Measurements from ENCODE around the gene ITGBL1.

Gene ITGBL1

GRCh38 chr13:101611491-101612475 is 159.3 kb downstream of the ITGBL1 start:
- Histone ChIP-seq H3K27ac (ENCODE audit: low read depth, low read length) (no peak overlapping the region), H3F3A (ENCODE audit: insufficient read depth) (no peaks in the 10 kb centered on the region), H3K4me2 (ENCODE audit: low read depth, low read length, poor library complexity, severe bottlenecking) (no peak overlapping the region), H3K4me3 (ENCODE audit: insufficient read depth, low read length, poor library complexity, severe bottlenecking) (no peak overlapping the region), H3K9ac (ENCODE audit: low read length) (no peak overlapping the region), H3K9me2 (replicated peaks; ENCODE audit: insufficient read depth, low read length) (no peaks in the 10 kb centered on the region), H3K27me3 (ENCODE audit: low read length) (no peaks in the 10 kb centered on the region), H3K36me3 (ENCODE audit: low read length) (no peaks in the 10 kb centered on the region), H2AFZ (ENCODE audit: low read depth, low read length, severe bottlenecking) (no peak overlapping the region), H3K9me3 (ENCODE audit: insufficient read depth, low read length) (no peaks in the 10 kb centered on the region), H4K20me1 (ENCODE audit: low read depth, low read length) (no peaks in the 10 kb centered on the region), H3K79me2 (ENCODE audit: insufficient read depth, low read length) (no peaks in the 10 kb centered on the region)
- TF ChIP-seq EZH2phosphoT487 (conservative IDR thresholded peaks at IDR 0.05; ENCODE audit: low read length) = no peak

- Histone ChIP-seq H3K4me2 (ENCODE audit: low read depth, low read length, poor library complexity, severe bottlenecking) (no peak overlapping the region), H3K27me3 (ENCODE audit: low read length) (no peaks in the 10 kb centered on the region), H2AFZ (ENCODE audit: low read depth, low read length, severe bottlenecking) (no peak overlapping the region), H3K9ac (ENCODE audit: low read length) (no peak overlapping the region), H4K20me1 (ENCODE audit: low read depth, low read length) (no peaks in the 10 kb centered on the region), H3K4me3 (ENCODE audit: insufficient read depth, low read length, poor library complexity, severe bottlenecking) (no peak overlapping the region), H3K9me3 (ENCODE audit: insufficient read depth, low read length) (no peaks in the 10 kb centered on the region), H3F3A (ENCODE audit: insufficient read depth) (no peaks in the 10 kb centered on the region), H3K9me2 (replicated peaks; ENCODE audit: insufficient read depth, low read length) (no peaks in the 10 kb centered on the region), H3K36me3 (ENCODE audit: low read length) (no peaks in the 10 kb centered on the region), H3K79me2 (ENCODE audit: insufficient read depth, low read length) (no peaks in the 10 kb centered on the region), H3K27ac (ENCODE audit: low read depth, low read length) (no peak overlapping the region)
- no peak for TF ChIP-seq CTCF (IDR thresholded peaks at IDR 0.05; ENCODE audit: insufficient read depth, low read length, poor library complexity, severe bottlenecking)
- no peak for TF ChIP-seq EZH2phosphoT487 (conservative IDR thresholded peaks at IDR 0.05; ENCODE audit: low read length)
Observed at GRCh38 chr13:101612735-101613134, 160.3 kb downstream of the ITGBL1 start.

GRCh38 chr13:101614491-101614890 is 162.0 kb downstream of the ITGBL1 start:
- no peak for TF ChIP-seq CTCF (IDR thresholded peaks at IDR 0.05; ENCODE audit: insufficient read depth, low read length, poor library complexity, severe bottlenecking)
- no peak for TF ChIP-seq EZH2phosphoT487 (conservative IDR thresholded peaks at IDR 0.05; ENCODE audit: low read length)
- no peaks in the 10 kb centered on the region for H3F3A ChIP-seq (ENCODE audit: insufficient read depth)
- no peak overlapping the region for H3K4me3 ChIP-seq (ENCODE audit: insufficient read depth, low read length, poor library complexity, severe bottlenecking)
- no peaks in the 10 kb centered on the region for H3K27me3 ChIP-seq (ENCODE audit: low read length)
- no peaks in the 10 kb centered on the region for H3K36me3 ChIP-seq (ENCODE audit: low read length)
- no peak overlapping the region for H3K27ac ChIP-seq (ENCODE audit: low read depth, low read length)
- H3K79me2 ChIP-seq (ENCODE audit: insufficient read depth, low read length) = no peaks in the 10 kb centered on the region
- no peaks in the 10 kb centered on the region for H3K9me3 ChIP-seq (ENCODE audit: insufficient read depth, low read length)
- H4K20me1 ChIP-seq (ENCODE audit: low read depth, low read length) = no peaks in the 10 kb centered on the region
- no peak overlapping the region for H2AFZ ChIP-seq (ENCODE audit: low read depth, low read length, severe bottlenecking)
- no peak overlapping the region for H3K4me2 ChIP-seq (ENCODE audit: low read depth, low read length, poor library complexity, severe bottlenecking)
- no peak overlapping the region for H3K9ac ChIP-seq (ENCODE audit: low read length)
- H3K9me2 ChIP-seq (replicated peaks; ENCODE audit: insufficient read depth, low read length) = no peaks in the 10 kb centered on the region
